HG03097 (cell line): ENCODE measurements around the gene ARHGEF25.

Experiments used
- ATAC-seq: cut with Tn5 transposase; IDR thresholded peaks from one replicate; pipeline ENCODE4 v1.9.1; 2021; ENCODE audit not compliant: unreplicated experiment, low FRiP score

Gene ARHGEF25

DNA sequence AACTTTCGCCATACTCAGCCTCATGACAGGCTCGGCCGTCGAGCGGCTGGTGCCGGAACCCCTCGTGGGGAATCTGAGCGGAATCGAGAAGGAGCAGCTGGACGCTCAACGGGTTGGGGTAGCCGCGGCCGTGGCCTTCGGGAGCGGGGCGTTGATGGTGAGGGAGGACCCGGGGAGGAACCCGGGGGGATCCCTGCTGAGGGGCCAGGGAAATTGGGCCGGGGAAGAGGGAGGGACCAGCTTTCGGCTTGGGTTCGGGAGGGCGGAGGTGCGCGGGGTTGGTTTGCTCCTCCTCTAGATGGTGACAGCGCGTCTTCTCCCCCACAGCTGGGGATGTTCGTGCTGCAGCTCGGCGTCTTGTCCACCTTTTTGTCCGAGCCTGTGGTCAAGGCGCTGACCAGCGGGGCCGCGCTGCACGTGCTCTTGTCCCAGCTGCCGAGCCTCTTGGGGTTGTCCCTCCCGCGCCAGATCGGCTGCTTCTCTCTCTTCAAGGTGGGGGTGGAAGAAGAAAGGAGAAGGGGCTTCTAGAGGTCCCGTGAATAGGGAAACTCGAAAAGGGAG lies 9.8 kb downstream of the ARHGEF25 start:
- ATAC-seq = no peak

DNA sequence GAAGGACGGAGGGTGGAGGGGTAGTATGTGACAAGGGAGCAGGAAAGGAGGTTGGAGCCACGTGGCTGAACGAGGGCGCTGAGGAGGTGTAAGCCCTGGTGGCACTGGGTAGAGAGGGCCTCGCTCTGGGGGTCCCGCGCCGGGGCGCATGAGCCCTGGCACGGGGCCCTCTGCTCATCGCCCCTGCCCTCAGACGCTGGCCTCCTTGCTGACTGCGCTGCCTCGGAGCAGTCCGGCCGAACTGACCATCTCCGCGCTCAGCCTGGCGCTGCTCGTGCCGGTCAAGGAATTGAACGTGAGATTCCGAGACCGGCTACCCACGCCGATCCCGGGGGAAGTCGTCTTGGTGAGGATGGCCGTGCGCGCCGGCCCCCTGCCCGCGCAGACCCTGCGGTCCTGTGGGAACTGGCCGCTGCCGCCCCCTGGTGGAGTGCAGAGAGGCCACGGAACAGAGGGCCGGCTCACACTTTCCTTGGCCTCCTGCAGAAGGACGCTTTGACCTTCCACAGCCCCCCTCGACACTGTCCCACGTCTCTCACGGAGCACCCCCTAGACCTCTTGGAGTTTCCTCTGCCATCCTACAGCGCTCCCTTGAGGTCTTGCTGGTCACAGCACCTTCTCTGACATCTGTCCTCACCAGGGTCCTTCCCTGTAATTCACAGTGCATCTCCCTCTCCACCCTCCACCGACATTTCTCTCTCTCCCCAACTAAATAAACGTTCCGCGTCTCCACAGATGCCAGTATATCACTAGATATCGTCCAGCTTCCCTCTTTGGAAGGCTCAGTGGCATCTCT lies 10.5 kb downstream of the ARHGEF25 start:
- ATAC-seq = no peak

GRCh38 chr12:57622293-57623245 lies 11.3 kb downstream of the ARHGEF25 start:
- ATAC-seq = no peak

DNA sequence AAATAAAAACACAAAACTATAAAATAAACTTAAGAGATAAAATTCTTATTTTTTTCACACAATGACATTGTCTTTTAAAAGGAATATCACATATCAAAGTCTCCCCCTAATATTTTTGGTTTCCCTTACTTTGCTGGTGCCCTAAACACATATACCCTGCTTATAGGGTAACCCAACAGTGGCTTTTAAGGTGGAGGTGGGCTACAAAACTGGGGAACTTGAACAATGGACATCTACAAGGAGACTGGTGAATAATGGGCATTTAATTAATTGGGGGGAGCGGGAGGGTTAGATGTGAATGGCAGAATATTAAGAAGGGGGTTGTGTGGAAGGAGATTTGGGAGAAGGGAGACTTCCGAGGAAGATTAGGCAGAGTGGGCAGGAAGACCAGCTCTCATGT lies 12.2 kb downstream of the ARHGEF25 start:
- ATAC-seq = no peak

- no peak for ATAC-seq
These were observed 12.7 kb downstream of the ARHGEF25 start for GRCh38 chr12:57623811-57624390.

DNA sequence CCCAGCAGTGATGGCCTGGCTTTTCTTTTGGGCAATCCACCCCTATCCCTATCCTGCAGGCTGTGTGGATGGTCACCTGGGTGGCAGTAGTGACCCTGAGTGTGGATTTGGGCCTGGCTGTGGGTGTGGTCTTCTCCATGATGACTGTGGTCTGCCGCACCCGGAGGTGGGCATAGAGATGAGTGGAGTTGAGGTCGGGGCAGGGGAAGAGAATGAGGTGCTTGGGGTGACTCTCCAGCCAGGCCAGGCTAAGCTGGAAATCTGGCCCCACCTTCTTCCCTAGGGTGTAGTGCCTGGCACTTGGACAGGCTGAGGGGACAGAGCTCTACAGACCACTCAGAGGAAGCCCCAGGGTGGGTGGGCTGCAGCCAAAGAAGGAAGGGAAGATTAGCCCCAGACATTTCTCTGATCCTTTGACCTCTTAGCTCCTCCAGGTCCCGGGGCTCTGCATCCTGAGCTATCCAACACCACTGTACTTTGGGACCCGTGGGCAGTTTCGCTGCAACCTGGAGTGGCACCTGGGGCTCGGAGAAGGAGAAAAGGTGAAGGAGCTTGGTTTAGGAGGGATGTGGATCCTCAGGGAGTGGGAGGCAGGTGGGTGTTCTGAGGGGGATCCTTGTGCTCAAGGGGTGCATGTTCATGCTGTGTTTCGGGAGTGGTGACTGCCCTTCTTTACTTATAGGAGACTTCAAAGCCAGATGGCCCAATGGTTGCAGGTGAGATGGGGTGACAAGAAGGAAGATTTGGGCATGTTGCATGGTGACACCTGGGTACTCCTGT lies 13.4 kb downstream of the ARHGEF25 start:
- no peak for ATAC-seq

DNA sequence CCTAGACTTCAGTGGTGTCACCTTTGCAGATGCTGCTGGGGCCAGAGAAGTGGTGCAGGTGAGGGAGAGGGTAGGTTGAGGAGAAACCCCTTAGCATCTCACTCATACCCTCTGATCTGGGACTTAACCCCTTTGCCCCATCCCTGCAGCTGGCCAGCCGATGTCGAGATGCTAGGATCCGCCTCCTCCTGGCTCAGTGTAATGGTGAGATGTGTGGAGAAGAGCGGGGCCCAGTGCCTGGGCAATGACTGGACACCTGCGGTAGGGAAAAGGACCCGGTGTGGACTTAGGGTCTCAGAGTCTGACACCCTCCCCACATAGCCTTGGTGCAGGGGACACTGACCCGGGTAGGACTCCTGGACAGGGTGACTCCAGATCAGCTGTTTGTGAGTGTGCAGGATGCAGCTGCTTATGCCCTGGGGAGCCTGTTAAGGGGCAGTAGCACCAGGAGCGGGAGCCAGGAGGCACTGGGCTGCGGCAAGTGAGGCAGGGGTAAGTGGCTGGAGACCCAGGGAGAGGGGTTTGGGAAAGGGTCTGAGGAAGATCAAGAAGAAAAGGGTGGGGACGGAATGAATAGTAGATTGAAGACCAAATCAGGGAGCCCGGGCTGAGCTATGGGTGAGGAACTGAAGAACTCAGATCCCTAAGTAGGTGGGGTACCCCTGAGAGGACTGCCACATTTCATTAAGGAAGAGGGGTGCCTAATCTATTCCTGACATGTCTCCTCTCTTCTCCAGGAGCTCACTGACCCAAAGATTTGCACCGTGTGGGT lies 14.2 kb downstream of the ARHGEF25 start:
- ATAC-seq = no peak

DNA sequence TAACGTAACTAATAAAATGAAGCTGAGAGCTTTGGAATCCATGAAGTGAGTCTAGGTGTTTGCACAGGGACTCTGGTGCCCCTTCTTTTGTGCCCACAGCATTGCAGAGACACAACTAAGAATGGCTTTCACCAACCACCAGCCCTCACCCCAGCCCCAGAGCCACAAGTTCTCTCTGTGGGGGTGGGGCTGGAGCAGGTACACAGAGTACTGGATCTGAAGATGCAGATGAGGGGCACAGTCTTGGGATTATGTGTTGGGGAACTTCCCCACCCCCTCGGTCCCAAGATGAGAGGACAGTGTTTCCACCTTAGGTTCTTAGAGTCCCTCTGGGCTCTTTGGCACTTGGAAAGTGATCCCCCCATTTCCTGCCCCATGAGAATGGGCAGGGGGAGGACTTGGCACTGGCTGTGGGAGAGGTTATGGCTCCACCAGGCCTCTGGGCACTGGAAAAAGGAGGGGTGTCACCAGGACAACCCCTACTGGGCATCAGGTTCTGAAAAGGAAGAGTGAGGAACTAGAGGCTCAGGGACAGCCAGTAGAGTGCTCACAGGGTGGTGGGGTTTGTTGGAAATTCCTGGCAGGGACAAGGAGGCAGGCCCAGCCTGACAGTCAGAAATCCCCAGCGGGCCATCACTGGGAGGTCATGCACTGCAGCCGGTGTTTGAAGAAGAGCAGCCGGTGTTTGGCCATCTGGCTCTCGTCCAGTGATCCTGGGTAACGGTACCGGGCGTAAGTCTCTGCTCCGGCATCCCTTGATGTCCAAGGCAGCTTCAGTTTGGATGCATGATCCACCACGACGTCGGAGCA lies 15.1 kb downstream of the ARHGEF25 start:
- no peak for ATAC-seq

- no peak for ATAC-seq
These were observed 15.7 kb downstream of the ARHGEF25 start for GRCh38 chr12:57626921-57627445.

- no peak for ATAC-seq
These were observed 16.5 kb downstream of the ARHGEF25 start for GRCh38 chr12:57627501-57628279.

- ATAC-seq = no peak
These were observed 17.3 kb downstream of the ARHGEF25 start for GRCh38 chr12:57628280-57629191.

DNA sequence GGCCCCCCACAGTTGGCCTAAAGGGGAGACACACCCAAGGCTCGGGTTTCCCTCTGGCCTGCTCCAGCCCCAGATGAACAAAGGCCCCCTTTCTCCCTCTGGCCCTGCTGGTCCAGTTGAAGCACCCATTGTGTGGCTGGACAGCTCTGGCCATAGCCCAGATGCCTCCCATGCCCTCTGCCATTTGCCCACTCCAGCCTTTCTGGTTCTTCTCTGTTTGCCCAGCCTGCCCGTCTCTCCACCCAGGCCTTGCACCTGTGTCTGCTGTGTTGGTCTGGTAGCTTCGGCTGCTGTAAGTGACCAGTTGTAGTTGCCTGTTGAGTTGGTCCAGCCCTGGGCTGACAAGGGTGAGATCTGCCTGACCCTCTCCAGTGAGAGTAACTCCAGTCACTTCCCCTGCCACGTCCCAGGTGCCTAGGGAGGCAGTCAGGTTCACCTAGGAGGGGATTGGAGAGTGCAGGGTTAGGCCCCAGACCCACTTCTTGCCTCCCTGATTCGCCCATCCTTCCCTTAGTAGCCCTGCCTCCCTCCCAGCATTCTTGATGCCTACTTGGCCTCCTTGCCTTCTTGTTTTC lies 18.7 kb downstream of the ARHGEF25 start:
- ATAC-seq = no peak

DNA sequence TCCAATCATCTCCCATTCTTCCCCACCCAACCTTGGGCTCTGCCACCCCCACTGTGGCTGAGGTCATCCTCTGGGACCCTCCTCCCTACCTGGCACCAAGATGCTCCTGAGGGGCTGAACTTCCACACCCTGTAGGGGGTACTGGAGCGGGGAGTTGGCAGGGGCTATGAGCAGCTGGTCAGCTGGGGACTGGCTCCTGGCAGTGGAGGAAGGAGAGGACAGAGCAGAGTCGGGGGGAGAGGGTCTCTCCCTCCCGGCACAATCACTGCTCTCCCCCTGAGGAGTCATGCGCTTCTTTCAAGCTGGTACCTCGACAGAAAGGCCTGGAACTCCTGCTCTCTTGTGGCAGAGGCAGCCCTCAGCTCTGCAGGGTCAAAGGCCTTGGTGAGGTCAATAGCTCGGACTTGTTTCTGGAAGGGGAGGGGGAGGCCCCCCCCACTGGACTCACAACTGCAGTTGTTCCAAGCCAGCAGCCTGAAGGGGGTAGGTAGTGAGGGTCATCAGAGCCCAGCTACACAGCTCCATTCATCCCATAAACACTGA lies 19.7 kb downstream of the ARHGEF25 start:
- no peak for ATAC-seq

DNA sequence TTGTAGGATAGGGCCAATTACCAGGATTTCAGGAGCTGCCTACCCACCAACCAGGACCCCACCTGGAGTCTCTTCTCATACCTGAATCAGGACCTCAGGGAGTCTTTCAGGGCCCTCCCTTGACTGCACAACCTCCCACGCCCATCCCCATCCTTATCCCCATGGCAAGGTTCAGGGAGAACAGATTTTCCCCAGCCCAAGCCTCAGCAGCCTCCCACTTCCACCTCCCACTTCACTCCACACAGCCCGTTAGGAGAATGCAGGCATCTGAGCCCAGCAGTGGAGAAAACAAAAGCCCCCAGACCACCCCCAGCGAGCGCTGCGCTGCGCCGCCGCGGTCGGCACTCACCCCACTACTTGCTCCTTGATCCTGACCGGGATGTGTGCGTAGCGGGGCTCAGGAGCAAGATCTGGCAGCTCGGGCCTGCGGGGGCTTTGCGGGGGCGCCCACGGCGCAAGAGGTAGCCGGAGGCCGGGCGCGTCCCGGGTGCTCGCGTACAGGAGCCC lies 20.4 kb downstream of the ARHGEF25 start:
- ATAC-seq = no peak

DNA sequence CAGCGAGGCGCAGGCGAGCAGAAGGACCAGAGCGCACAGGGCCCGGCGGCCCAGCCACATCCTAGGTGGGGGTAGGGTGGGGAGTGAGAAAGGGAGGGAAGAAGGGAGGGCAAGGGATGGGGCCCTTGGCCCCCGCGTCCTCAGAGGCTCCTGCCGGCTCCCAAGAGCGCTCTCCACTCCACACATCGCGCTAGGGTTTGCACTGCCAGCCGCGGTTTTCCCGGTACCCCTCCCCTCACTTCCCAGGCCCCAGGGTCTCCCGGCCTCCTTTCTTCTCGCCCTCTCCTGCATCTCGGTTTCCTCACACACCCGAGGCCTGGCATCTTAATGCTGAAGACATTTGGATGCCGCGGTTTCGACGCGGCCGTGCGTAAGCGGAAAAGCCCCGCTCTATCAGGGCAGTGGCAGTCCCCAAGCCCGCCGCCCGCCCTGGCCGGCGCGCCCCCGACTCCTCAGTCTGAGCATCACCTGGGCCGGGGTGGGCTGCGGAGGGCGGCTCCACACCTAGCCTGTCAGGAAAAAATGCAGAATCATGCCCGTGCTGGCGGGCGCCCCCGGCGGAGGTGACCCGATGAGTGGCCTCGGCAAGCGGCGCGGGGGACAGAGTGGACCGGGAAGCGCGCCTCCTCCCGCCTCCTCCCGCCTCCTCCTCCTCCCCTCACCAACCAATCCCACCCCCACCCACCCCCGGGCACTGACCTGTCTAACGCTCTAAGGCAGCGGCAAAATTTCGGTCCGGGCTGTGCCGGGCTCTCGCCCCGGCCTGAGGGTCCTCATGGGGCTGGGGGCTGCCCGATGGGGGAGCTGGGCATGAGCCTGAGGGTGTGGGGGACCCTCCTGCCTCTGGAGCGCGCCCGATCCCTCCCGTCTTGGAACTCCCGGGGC lies 21.1 kb downstream of the ARHGEF25 start:
- ATAC-seq = peak; percentile 11
